ENCODE data around the gene PIH1D2.
"Not testable (repeated sequence)": the region's sequence is repeated elsewhere in the genome, so short reads cannot be mapped to it uniquely, and the experiment has no call there.

The PIH1D2 gene

DNA sequence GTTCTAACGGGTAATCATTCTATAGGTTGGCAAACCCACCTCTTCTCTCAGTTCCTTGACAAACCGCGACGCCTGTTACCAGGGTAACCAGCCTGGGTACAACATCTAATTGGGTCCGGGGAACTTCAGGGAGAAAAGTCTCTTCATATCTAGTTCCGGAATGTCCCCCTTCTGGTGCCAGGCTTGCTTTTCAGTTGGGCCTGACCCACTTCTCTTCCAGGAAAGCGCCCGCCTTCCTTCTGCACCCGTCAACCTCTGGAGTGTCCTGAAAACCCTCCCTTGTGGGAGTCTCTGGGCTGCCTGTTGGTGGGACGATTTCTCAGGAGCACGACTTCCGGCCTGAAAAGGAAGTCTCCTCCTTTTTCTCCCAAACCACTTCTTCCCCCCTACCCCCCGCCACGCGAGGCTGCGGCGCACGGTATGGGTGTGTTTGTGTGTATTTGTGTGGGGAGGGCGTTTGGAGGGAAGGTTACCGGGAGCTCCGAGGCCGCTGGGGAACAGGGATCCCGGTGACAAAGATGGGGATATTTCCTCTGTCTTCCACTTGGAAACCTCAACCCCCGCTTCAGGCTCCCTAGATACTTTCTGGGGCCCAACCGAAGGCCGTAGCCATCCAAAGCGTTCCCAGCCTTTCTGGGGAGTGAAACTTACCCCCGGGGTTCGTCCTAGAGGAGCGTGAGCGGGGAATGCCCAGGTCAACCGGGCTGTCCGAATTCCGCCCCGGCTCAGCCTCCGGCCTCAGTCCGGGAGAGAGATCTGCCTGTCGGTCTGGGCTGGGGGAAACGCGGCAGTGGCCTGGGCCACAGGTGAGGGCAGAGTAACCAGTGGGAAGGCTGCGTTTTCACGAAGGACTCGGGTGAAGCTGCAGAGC, at the start of gene PIH1D2, which contains the start of gene NKAPD1:
Gene PIH1D2 (minus strand): TSS at position 77 of the 871 bp plus-strand sequence. CDS start 843 bp downstream, outside the sequence.
Gene NKAPD1 (plus strand): TSS at position 359 of the 871 bp plus-strand sequence. CDS start 1,276 bp downstream, outside the sequence.
- peak; percentile 92 for DNase-seq

DNA sequence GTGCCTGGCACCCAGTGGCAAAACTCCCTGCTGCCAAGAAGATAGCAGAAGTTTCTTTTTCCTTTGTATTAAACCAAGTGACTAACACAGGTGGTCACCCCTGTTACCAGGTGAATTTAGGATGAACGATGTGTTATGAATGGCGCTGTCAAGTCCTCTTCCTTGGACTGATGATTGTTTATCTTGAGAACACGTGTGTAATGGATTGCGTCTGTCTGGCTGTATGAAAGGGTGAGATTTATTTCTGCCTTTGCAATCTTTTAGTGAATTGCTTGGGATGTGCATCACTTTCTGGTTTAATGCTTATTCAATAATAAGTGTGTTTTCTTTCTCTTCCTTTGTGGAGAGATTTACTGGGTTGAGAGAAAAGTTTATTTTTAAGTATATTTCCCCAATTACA, 49.3 kb upstream of the PIH1D2 start:
- no peak for DNase-seq

- DNase-seq = no peak
Measured at GRCh38 chr11:112121981-112122615, 48.3 kb upstream of the PIH1D2 start.

DNA sequence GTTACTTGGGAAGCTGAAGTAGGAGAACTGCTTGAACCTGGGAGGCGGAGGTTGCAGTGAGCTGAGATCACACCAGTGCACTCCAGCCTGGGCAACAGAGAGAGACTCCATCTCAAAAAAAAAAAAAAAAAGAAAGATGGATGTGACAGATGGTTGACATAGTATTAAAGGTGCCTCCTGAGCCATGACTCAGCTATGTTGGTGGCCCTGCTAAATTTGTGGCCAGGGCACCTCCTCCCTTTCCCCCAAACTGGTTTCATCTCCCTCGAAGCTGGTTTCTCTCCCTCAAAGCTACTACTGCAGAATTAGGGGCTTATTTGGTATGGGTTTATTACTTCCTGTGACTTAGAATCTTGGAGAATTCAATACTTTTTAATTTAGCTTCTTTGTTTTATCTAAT, 44.4 kb upstream of the PIH1D2 start:
- DNase-seq = no peak

DNA sequence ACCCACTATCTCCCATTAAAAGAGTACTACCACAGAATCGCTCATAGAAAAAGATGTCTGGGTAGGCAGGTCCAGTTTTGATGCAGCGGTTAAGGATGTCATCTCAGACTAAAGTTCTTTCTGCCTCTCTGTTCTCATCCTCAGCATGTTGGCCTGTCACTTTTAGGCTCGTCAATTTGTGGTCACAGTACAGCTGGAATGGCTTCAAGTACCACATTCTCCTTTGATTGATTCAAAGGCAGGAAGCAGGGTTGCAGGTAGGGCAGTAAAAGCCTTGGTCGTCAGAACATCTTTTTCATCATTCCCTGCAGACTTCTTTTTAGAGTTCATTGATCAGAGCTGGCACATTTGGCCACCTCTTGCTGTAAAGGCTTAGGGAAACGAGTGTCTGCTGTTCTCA, 41.6 kb upstream of the PIH1D2 start:
- DNase-seq = no peak

DNA sequence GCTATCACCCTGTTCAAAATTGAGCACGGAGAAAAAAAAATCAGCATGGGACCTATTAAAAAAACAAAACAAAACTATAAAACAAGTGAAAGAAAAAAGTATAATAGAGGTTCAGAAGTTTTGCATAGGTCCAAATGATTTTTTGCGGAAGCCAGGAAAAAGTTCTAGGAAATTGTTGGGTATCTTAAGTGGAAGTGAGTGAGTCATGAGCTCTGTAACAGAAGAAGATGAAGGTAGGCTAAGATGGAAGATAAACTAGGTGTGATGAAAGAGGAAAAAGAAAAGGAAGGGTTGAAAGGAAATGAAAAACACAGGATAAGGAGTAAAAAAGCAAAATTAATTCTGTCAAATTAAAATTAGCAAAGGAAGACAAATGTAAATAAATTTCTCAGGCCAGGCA, 40.6 kb upstream of the PIH1D2 start:
- DNase-seq = no peak

- peak; percentile 60 for DNase-seq
Measured at GRCh38 chr11:112113539-112114457, 40.0 kb upstream of the PIH1D2 start.

DNA sequence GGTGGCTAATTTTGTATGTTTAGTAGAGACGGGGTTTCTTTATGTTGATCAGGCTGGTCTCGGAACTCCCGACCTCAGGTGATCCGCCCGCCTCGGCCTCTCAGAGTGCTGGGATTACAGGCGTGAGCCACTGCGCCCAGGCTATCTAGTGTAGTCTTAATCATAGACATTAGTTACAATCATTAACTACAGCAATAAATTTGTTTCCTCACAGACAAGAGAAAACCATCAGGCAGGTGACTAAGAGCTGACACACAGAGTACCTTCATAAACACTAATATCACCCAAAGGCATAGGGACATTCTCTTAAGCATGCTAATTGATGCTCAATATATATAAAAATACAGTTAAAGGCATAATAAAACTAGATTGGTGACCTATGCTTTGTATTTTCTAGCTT, 32.3 kb upstream of the PIH1D2 start:
- DNase-seq = peak; percentile 35

DNA sequence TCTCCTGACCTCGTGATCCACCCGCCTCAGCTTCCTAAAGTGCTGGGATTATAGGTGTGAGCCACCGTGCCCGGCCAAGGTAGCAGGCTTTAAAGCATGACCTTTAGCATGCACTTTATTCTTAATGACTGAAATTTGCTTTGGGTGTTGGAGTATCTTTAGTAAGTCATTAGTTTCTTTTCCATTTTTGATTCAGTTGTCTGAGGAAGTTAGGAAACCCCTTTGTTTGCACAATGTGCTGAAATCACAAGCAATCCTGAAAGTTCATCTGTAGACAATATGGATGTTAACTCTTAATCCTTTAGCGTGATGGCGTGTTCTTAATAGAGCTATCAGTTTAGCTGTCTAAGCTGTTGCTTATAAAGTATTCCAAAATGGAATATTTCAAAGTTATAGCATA, 29.6 kb upstream of the PIH1D2 start:
- no peak for DNase-seq

GRCh38 chr11:112100462-112100861, 26.6 kb upstream of the PIH1D2 start:
- peak; percentile 7 for DNase-seq

DNA sequence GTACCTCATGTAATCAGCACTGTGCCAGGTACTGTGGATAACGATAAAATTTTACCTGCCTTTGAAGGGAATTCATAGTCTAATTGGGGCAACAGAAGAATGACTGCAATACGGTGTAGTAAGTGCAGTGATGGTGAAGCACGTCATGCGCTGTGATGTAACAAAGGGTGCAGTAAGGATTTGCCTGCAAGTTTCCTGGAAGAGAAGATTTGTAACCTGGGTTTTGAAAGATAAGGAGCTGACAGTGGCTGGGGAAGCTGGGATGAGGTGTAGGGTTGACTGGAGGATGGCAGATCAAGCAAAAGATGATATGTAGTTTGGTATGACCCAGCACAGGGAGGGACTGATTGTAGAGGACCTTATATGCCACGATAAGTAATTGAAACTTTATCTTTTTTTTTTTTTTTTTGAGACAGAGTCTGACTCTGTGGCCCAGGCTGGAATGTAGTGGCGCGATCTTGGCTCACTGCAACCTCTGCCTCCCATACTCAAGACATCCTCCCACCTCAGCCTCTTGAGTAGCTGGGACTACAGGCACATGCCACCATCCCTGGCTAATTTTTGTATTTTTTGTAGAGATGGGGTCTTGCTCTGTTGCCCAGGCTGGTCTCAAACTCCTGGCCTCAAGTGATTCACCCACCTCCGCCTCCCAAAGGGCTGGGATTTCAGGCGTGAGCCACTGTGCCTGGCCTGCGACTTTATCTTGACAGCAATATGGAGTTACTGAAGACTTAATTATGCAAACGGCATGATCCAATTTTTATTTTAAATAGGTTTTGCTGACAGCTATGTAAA, 24.1 kb upstream of the PIH1D2 start:
- DNase-seq = no peak

DNA sequence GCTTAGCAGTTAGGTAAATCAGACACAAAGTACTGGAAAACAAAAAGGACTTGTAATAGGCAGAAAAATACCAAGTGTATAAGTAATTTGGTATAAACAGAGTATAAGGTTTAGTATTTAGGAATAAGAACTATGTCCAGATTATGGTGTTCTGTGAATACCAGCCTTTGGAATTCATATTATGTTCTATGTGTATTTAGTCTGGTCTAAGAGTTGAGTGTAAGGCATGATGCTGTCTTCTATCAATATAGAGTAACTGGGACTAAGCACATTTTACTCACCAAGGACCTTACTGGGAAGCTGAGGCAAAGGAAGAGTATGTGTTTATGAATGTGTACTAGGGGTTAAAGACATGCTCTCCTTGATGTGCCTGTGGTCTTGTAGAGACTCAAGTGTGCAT, 22.4 kb upstream of the PIH1D2 start:
- DNase-seq = no peak

DNA sequence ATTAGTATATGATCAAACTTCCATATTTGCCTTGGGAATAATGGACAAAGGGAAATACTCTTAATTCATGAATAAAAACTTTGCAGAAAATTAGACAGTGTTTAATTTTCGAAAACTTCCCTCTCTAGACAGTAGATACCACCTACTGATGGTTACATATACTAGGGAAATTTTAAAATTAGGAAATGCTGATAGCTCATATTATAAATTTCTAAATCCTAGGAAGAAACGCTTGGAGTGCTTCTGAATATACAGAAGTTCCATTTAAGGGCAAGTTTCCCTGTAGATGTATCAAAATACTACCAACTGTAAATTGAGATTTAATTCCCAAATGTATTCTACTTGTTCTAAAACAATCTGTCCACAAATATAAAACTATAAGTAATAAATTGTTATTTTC, 21.5 kb upstream of the PIH1D2 start:
- DNase-seq = not testable (repeated sequence)

DNA sequence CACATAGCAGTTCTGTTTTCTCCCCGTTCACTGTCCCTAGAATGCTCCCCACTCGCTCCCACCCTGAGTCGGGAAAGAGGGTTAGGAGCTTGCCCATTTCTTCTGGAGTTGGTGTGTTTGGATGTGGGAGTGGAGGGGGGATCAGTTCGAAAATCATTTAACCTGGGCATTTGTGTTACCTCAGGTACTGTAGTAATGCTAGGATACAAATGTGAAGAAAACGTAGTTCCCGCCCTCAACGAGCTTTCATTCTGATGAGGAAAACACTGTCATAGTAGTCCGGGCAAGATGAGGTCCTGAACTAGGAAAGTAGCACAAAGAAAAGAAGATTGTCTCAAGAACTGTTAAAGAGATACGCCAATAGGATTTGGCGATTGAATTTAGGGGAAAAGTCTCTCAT, 13.4 kb upstream of the PIH1D2 start:
- DNase-seq = no peak

DNA sequence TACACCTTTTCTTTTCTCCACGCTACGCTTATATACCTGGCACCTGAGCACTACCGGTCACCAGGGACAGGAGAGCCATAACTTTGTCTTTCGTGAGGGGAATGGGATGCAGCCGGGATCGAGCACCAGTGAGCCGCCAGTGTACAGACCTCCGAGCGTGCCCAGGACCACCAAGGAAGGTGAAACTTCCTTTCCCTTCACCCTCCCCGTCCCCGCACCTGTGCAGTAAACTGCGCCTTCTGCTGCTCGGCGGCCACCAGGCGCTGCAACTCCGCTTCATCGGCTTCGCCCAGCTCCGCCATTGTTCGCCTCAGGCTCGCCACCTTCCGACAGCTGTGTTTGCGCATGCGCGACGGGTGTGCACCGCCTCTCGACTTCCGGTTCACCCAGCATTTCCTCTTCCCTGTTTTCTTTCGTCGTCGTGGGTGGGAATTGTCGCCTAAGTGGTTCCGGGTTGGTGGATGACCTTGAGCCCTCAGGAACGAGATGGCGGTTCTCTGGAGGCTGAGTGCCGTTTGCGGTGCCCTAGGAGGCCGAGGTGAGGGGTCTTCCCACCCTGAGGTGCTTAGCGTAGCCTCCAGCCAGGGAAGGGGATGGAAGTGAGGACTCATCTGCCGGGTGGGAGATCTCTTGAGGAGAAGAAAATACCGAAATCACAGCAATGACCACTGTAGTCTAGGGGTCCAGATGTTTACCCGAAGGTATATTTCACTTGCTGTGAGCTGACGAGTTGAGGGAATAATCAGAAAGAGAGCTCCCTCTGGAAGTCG, 12.8 kb upstream of the PIH1D2 start, which contains the start of the genes SDHD and TIMM8B:
Gene SDHD (plus strand): TSS at position 452 of the 770 bp plus-strand sequence. CDS start 35 bp downstream, at position 487.
Gene TIMM8B (minus strand): TSS at position 335 of the 770 bp plus-strand sequence. CDS start 33 bp downstream, at position 302.
- DNase-seq = peak; percentile 93

- DNase-seq = peak; percentile 35
Measured at GRCh38 chr11:112085822-112086421, 12.1 kb upstream of the PIH1D2 start.

DNA sequence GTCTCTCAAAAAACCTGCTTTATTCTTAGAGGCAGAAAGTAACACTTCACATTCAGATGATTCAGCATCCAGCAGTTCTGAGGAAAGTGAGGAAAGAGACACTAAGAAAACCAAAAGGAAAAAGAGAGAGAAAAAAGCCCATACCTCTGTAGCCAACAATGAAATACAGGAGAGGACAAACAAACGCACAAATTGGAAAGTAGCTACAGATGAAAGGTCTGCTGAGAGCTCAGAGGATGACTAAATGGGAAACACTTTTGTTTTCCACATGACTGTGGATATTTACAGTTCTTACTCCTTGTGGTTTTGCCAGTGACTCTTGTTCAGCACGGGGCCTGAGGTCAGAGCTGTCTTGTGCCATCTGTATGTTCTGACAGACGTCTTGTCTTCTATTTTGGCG, 8.9 kb upstream of the PIH1D2 start:
- DNase-seq = no peak

DNA sequence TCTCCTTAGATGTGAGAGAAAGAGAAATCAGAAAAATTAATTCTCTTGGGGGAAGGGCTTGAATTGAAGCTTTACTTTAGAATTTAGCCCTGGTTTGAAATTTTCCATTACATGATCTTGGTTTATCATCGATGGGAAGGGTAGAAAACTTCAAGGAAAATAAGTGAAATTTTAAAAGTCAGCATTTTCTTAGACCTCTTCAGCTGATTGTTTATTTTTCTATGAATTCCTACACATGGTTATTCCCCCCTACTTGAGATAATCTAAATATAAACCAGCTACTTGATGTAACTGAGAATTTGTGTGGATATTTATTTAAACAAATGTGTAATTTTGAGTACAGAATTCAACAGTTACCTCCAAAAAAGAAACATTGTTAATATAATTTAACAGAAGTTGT, 10.9 kb downstream of the PIH1D2 start:
- DNase-seq = no peak

- DNase-seq = no peak
Measured at GRCh38 chr11:112058103-112058502, 15.7 kb downstream of the PIH1D2 start.

DNA sequence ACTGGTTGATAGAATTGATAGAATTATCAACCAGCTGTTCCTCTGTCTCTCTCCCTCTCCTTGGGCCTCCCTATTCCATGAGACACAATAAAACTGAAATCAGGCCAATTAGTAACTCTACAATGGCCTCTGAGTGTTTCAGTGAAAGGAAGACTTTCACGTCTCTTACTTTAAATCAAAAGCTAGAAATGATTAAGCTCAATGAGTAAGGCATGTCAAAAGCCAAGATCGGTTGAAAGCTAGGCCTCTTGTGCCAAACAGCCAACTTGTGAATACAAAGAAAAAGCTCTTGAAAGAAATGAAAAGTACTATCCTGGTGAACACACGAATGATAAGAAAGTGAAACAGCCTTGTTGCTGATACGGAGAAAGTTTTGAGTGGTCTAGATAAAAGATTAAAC, 16.6 kb downstream of the PIH1D2 start:
- no peak for DNase-seq

DNA sequence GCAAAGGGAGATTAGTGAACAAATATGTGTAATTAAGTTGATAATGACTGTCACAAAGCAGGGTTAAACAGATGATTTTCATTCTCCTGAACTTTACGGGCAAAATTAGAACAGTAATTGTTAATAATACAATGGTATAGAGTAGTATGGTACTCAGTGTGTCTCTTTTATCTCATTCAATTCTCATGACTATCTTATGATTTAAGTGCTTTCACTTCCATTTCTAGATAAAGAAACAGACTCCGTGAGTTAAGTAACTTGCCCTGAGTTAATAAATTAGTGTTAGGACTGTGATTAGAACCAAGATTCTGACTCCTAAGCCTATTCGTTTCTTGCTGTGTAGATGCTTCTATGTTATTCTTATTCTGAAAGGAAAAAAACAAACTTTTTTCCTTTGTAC, 22.0 kb downstream of the PIH1D2 start:
- no peak for DNase-seq

Data from kidney glomerular epithelial cell (primary cell).